ENCODE measurements around the gene SIAH1. TPM values are rescaled to one million over a fixed set of nuclear protein-coding genes. Genes with fewer than 3 reads are reported as not detected.

SIAH1 gene
- total RNA-seq, 1 experiment from 2014 or later, result 27.2 TPM

DNA sequence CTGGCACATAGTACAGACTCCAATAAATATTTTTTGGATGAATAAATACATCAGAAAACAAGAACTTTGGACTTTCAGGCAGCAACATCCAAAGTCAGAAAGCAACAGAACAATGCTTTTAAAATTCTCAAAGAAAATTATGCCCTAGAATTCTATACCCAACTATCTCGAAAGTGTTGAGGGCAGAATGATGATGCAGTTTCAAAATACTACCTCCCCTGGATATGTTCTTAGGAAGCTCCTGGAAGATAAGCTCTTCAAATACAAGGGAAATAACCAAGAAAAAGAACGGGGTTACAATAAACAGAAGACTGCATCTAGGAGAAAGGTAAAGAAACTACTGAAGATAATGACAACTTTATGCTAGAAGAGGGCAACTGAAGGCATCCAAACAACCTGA is 11.0 kb downstream of the SIAH1 start:
- no TSS peak for BruUV-seq (replicated peaks)
- Histone ChIP-seq H3K4me1 (peaks cover 12% of the 10 kb centered on the region; the same call in 1 of the 2 replicates), H3K4me3 (ENCODE audit: low read depth, low read length) (no peak overlapping the region), H3K9me3 (no peaks in the 10 kb centered on the region), H3K27me3 (replicated peaks; ENCODE audit: control insufficient read depth, insufficient read depth, low read length) (no peaks in the 10 kb centered on the region), H3K36me3 (ENCODE audit: control insufficient read depth, insufficient read depth, low read length) (no peaks in the 10 kb centered on the region)
- intact Hi-C loops (cut with micrococcal nuclease; ENCODE audit: unreplicated experiment), result no loop called here
- ChIA-PET CTCF (no interaction called here), POLR2A (interaction anchor here (1.3 kb wide), 1 partner anchor 11 kb away, joined by 3 read pairs; the partner anchor contains the start of gene SIAH1)
- DNase-seq, result no peak
- Mint-ChIP-seq H3K9me3 (ENCODE audit: unreplicated experiment) (no peaks in the 10 kb centered on the region), H3K4me3 (ENCODE audit: unreplicated experiment) (no peak overlapping the region), H3K27me3 (ENCODE audit: insufficient read depth, unreplicated experiment) (no peaks in the 10 kb centered on the region), H3K27ac (ENCODE audit: unreplicated experiment) (no peak overlapping the region), H3K4me1 (ENCODE audit: low read depth, unreplicated experiment) (peaks cover 10% of the 10 kb centered on the region), H3K36me3 (ENCODE audit: insufficient read depth, unreplicated experiment) (no peaks in the 10 kb centered on the region)
- TF ChIP-seq, protein P1, sequence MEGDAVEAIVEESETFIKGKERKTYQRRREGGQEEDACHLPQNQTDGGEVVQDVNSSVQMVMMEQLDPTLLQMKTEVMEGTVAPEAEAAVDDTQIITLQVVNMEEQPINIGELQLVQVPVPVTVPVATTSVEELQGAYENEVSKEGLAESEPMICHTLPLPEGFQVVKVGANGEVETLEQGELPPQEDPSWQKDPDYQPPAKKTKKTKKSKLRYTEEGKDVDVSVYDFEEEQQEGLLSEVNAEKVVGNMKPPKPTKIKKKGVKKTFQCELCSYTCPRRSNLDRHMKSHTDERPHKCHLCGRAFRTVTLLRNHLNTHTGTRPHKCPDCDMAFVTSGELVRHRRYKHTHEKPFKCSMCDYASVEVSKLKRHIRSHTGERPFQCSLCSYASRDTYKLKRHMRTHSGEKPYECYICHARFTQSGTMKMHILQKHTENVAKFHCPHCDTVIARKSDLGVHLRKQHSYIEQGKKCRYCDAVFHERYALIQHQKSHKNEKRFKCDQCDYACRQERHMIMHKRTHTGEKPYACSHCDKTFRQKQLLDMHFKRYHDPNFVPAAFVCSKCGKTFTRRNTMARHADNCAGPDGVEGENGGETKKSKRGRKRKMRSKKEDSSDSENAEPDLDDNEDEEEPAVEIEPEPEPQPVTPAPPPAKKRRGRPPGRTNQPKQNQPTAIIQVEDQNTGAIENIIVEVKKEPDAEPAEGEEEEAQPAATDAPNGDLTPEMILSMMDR (IDR thresholded peaks at IDR 0.05; ENCODE audit: insufficient read depth in 1 of 2, low read depth in 1 of 2, low read length in 1 of 2, severe bottlenecking in 1 of 2, unreplicated experiment in 1 of 2), result no peak

DNA sequence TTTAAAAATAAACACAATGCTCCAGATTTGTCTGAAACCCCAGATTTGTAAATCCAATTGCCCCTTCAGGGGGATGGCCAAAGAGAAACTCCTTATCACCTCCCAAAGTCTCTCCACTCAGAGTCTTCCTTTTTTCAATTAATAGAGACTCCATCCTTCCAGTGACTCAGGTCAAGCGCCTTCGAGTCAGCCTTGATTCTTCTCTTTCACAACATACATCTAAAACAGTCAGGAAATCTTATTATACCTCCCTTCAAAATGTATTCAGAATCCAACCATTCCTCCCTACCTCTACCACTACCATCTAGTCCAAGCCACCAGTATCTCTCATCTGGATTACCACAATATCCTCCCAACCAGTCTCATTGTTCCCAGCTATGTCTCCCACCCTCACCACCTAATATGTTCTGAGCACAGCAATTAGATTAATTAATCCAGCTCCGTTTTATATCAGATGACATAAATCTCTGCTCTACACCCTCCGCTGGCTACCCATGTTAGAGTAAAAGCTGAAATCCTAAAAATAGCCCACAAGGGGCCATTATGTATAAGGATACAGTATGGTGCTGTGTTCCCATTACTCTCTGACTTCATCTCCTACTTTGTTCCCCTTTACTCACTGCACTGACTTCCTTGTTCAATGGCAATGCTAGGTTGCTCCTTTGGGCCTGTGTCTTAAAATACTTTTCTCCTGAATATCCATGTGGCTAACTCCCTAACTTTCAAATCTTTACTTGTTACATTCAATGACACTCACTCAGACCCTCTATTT is 11.8 kb downstream of the SIAH1 start:
- TF ChIP-seq, protein P1 (IDR thresholded peaks at IDR 0.05; ENCODE audit: insufficient read depth in 1 of 2, low read depth in 1 of 2, low read length in 1 of 2, severe bottlenecking in 1 of 2, unreplicated experiment in 1 of 2), result no peak
- H3K4me1 ChIP-seq, result peaks cover 12% of the 10 kb centered on the region; the same call in 1 of the 2 replicates
- intact Hi-C loops (cut with micrococcal nuclease; ENCODE audit: unreplicated experiment), result no loop called here
- Mint-ChIP-seq H3K36me3 (ENCODE audit: insufficient read depth, unreplicated experiment) (no peaks in the 10 kb centered on the region), H3K27me3 (ENCODE audit: insufficient read depth, unreplicated experiment) (no peaks in the 10 kb centered on the region), H3K9me3 (ENCODE audit: unreplicated experiment) (no peaks in the 10 kb centered on the region), H3K27ac (ENCODE audit: unreplicated experiment) (no peak overlapping the region), H3K4me1 (ENCODE audit: low read depth, unreplicated experiment) (peaks cover 2% of the 10 kb centered on the region), H3K4me3 (ENCODE audit: unreplicated experiment) (no peak overlapping the region)
- POLR2A ChIA-PET, result interaction anchor here (1.3 kb wide), 1 partner anchor 12 kb away, joined by 3 read pairs; the partner anchor contains the start of gene SIAH1
- no peaks in the 10 kb centered on the region for H3K36me3 ChIP-seq (ENCODE audit: control insufficient read depth, insufficient read depth, low read length)
- no peak for DNase-seq
- no peak overlapping the region for H3K4me3 ChIP-seq (ENCODE audit: low read depth, low read length)
- H3K27me3 ChIP-seq (replicated peaks; ENCODE audit: control insufficient read depth, insufficient read depth, low read length), result no peaks in the 10 kb centered on the region
- no peaks in the 10 kb centered on the region for H3K9me3 ChIP-seq
- BruUV-seq (replicated peaks), result no TSS peak
- CTCF ChIA-PET, result no interaction called here

DNA sequence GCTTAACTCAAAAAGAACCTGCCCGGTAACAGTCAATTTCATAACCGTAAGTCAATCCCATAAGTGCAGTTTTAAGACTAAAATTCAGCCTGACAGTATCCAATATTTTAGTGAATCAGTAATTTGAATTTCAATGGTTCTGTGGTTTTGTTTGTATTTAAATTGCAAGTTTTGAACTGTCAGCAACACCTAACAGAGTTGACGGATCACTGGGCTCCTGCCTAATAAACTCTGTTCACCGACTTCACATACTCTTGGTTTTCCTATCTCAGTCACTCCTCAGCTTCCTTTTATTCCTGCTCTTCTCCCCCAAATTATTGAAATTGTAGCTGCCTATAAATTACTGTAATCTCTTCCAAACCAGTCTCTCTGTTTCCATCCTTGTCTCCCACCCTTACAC is 12.5 kb downstream of the SIAH1 start:
- BruUV-seq (replicated peaks), result no TSS peak
- H3K36me3 Mint-ChIP-seq (ENCODE audit: insufficient read depth, unreplicated experiment), result no peaks in the 10 kb centered on the region
- DNase-seq, result no peak
- intact Hi-C loops (cut with micrococcal nuclease; ENCODE audit: unreplicated experiment), result no loop called here
- no peaks in the 10 kb centered on the region for H3K27me3 Mint-ChIP-seq (ENCODE audit: insufficient read depth, unreplicated experiment)
- ChIA-PET POLR2A (no interaction called here), CTCF (no interaction called here)
- no peak overlapping the region for H3K27ac Mint-ChIP-seq (ENCODE audit: unreplicated experiment)
- no peak overlapping the region for H3K4me3 Mint-ChIP-seq (ENCODE audit: unreplicated experiment)
- TF ChIP-seq, protein P1 (IDR thresholded peaks at IDR 0.05; ENCODE audit: insufficient read depth in 1 of 2, low read depth in 1 of 2, low read length in 1 of 2, severe bottlenecking in 1 of 2, unreplicated experiment in 1 of 2), result no peak
- Histone ChIP-seq H3K4me1 (peaks cover 14% of the 10 kb centered on the region; the same call in 1 of the 2 replicates), H3K27me3 (replicated peaks; ENCODE audit: control insufficient read depth, insufficient read depth, low read length) (no peaks in the 10 kb centered on the region), H3K9me3 (no peaks in the 10 kb centered on the region), H3K4me3 (ENCODE audit: low read depth, low read length) (no peak overlapping the region), H3K36me3 (ENCODE audit: control insufficient read depth, insufficient read depth, low read length) (no peaks in the 10 kb centered on the region)
- no peaks in the 10 kb centered on the region for H3K4me1 Mint-ChIP-seq (ENCODE audit: low read depth, unreplicated experiment)
- no peaks in the 10 kb centered on the region for H3K9me3 Mint-ChIP-seq (ENCODE audit: unreplicated experiment)
